Measurements from ENCODE around the gene CHD8. TPM values are rescaled to one million over a fixed set of nuclear protein-coding genes. Genes with fewer than 3 reads are reported as not detected.
"Not testable (repeated sequence)": the region's sequence is repeated elsewhere in the genome, so short reads cannot be mapped to it uniquely, and the experiment has no call there.

The CHD8 gene
- total and polyA plus RNA-seq, 5 donors from 2014 or later = 15.3 to 142 (median 24.2) TPM

DNA sequence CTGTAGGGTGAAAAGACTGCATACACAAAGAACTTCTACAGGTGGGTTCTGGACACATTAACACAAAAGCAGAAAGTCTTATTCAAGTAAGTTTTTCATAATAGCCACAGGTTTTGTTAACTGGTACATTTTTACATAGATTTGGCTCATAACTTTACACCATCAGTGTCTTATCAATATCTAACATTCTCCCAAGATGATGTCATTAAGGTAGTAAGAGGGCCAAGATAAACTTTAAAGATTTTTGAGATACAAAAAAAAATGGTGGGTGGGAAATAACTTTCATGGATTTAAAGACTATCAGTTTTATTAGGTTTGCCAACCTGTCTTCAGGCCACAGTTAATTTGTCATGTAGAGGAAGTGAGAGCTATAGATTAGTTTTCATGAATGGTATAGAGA, 73.8 kb downstream of the CHD8 start:
- peak overlapping the region; percentile 88 for H3K4me3 ChIP-seq (ENCODE audit: low read depth, low read length)
- Mint-ChIP-seq H3K36me3 (peaks cover 7% of the 10 kb centered on the region), H3K9me3 (no peaks in the 10 kb centered on the region), H3K27ac (peak overlapping the region; percentile 24 to 99 (median 47)), H3K4me1 (peaks cover 25 to 69% (median 39%) of the 10 kb centered on the region in 4 donors), H3K4me3 (peak overlapping the region; percentile 58 to 99 (median 94)), H3K27me3 (no peaks in the 10 kb centered on the region)
- no peak overlapping the region for H3K27ac ChIP-seq (ENCODE audit: insufficient read depth, low read length, poor library complexity, severe bottlenecking)
- H3K27me3 ChIP-seq (ENCODE audit: control insufficient read depth, insufficient read depth, low read length) = no peaks in the 10 kb centered on the region
- no peaks in the 10 kb centered on the region for H3K36me3 ChIP-seq (ENCODE audit: control insufficient read depth, insufficient read depth, low read length)
- no peak for ATAC-seq (ENCODE audit: low read depth in 2 of 2)
- no peak for DNase-seq
- H3K9me3 ChIP-seq (ENCODE audit: control insufficient read depth in 2 of 2, low read length in 2 of 2) = no peaks in the 10 kb centered on the region
- peaks cover 46% of the 10 kb centered on the region for H3K4me1 ChIP-seq (ENCODE audit: control insufficient read depth, insufficient read depth, low read length, poor library complexity, severe bottlenecking)

DNA sequence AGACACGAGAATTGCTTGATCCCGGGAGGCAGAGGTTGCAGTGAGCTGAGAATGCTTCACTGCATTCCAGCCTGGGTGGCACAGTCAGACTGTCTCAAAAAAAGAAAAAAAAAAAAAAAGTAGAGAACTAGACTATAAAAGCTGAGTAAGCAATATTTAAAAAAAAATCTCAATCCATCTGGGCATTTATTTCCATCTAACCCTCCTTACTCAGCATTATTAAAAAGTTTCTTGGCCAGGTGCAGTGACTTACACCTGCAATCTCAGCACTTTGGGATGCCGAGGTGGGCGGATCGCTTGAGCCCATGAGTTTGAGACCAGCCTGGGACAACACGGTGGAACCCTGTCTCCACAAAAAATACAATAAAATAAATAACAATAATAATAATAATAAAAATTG, 76.6 kb downstream of the CHD8 start:
- H3K36me3 ChIP-seq (ENCODE audit: control insufficient read depth, insufficient read depth, low read length) = peaks cover 7% of the 10 kb centered on the region
- H3K4me3 ChIP-seq (ENCODE audit: low read depth, low read length) = no peak overlapping the region
- no peak overlapping the region for H3K27ac Mint-ChIP-seq
- peak overlapping the region in 1 of 4 donors; percentile 47 for H3K4me3 Mint-ChIP-seq
- peaks cover 40% of the 10 kb centered on the region for H3K4me1 ChIP-seq (ENCODE audit: control insufficient read depth, insufficient read depth, low read length, poor library complexity, severe bottlenecking)
- no peaks in the 10 kb centered on the region for H3K9me3 Mint-ChIP-seq
- no peak overlapping the region for H3K27ac ChIP-seq (ENCODE audit: insufficient read depth, low read length, poor library complexity, severe bottlenecking)
- H3K9me3 ChIP-seq (ENCODE audit: control insufficient read depth in 2 of 2, low read length in 2 of 2) = no peaks in the 10 kb centered on the region
- no peaks in the 10 kb centered on the region for H3K27me3 Mint-ChIP-seq
- H3K4me1 Mint-ChIP-seq = peaks cover 22 to 66% (median 38%) of the 10 kb centered on the region in 4 donors
- DNase-seq = no peak
- ATAC-seq (ENCODE audit: low read depth in 2 of 2) = no peak
- H3K27me3 ChIP-seq (ENCODE audit: control insufficient read depth, insufficient read depth, low read length) = no peaks in the 10 kb centered on the region
- H3K36me3 Mint-ChIP-seq = peaks cover 3% of the 10 kb centered on the region

DNA sequence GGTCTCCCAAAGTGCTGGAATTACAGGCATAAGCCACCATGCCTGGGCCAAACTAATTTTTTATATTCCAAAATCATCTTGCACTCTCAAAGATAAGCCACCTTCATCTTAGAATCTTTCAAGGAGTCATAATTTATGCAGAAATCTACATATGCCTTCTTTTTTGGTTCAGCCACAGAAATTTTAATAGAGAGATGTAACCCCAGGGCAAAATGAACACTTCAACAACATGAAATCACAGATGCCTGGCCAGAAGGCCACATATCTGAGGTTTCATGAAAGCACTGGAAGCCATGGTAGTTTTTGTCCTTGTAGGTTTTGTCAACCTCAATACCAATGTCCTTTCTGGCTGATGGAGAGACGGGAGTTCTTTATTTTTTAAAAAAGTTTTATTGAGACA, 81.9 kb downstream of the CHD8 start:
- H3K4me3 ChIP-seq (ENCODE audit: low read depth, low read length) = no peak overlapping the region
- Mint-ChIP-seq H3K36me3 (peaks cover 18% of the 10 kb centered on the region), H3K4me1 (peaks cover 10 to 26% (median 19%) of the 10 kb centered on the region in 4 donors), H3K27ac (no peak overlapping the region), H3K4me3 (no peak overlapping the region), H3K27me3 (no peaks in the 10 kb centered on the region), H3K9me3 (no peaks in the 10 kb centered on the region)
- H3K9me3 ChIP-seq (ENCODE audit: control insufficient read depth in 2 of 2, low read length in 2 of 2) = no peaks in the 10 kb centered on the region
- no peak overlapping the region for H3K27ac ChIP-seq (ENCODE audit: insufficient read depth, low read length, poor library complexity, severe bottlenecking)
- DNase-seq = no peak
- no peak for ATAC-seq (ENCODE audit: low read depth in 2 of 2)
- no peaks in the 10 kb centered on the region for H3K27me3 ChIP-seq (ENCODE audit: control insufficient read depth, insufficient read depth, low read length)
- H3K4me1 ChIP-seq (ENCODE audit: control insufficient read depth, insufficient read depth, low read length, poor library complexity, severe bottlenecking) = peaks cover 4% of the 10 kb centered on the region
- H3K36me3 ChIP-seq (ENCODE audit: control insufficient read depth, insufficient read depth, low read length) = peaks cover 44% of the 10 kb centered on the region

DNA sequence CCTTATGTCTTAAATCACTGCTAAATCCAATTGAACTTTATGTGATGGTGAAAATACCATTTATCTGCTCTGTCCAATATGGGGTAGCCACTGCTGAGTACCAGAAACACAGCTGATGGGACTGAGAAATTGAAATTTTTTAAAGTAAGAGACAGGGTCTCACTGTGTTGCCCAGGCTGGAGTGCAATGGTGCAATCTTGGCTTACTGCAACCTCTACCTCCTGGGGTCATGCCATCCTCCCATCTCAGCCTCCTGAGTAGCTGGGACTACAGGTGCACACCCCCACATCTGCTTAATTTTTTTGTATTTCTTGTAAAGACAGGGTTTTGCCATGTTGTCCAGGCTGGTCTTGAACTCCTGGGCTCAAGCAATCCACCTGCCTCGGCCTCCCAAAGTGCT, 83.1 kb downstream of the CHD8 start:
- not testable (repeated sequence) for H3K9me3 ChIP-seq (ENCODE audit: control insufficient read depth in 2 of 2, low read length in 2 of 2); H3K27me3 Mint-ChIP-seq; H3K4me3 ChIP-seq (ENCODE audit: low read depth, low read length); H3K4me1 ChIP-seq (ENCODE audit: control insufficient read depth, insufficient read depth, low read length, poor library complexity, severe bottlenecking); H3K27ac ChIP-seq (ENCODE audit: insufficient read depth, low read length, poor library complexity, severe bottlenecking); H3K27me3 ChIP-seq (ENCODE audit: control insufficient read depth, insufficient read depth, low read length); DNase-seq; H3K4me3 Mint-ChIP-seq; H3K27ac Mint-ChIP-seq; H3K9me3 Mint-ChIP-seq; ATAC-seq (ENCODE audit: low read depth in 2 of 2)
- Mint-ChIP-seq H3K36me3 (peaks cover 28% of the 10 kb centered on the region), H3K4me1 (peaks cover 5 to 19% (median 11%) of the 10 kb centered on the region in 4 donors)
- peaks cover 56% of the 10 kb centered on the region for H3K36me3 ChIP-seq (ENCODE audit: control insufficient read depth, insufficient read depth, low read length)

DNA sequence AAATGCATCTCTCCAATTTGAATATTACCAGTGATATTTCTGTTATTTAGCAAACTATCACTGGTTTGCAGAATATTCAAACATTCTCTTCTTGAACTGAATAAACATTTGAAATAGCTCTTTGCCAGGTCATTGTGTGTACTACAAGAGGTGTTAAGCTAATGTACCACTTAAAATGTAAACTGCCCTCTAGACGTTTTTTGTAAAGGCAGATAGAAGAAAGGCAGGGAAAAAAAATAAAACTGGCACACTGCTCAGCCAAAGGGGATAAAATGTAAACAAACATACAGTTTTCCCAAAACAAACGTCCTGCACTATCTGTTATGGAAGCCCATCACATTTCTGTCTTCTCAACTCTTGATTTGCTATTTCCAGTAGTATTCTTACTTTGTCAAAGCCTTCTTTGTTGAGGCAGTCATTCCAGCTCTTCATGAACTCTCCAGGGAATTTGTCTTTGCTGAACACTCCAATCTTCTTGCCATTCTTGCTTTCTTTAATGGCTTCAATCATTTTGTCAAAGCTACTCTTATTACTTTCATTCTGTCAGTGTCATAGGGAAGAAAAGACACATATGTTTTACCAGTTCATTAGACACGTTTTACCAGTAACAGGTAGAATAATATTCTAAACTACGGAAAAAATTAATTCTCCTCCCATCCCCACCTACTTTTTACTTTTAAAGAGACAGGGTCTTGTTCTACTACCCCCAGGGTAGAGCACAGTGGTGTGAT, 85.8 kb downstream of the CHD8 start:
- Mint-ChIP-seq H3K36me3 (peaks cover 40% of the 10 kb centered on the region), H3K27me3 (no peaks in the 10 kb centered on the region), H3K27ac (no peak overlapping the region), H3K4me3 (no peak overlapping the region), H3K4me1 (peaks cover 0 to 12% (median 5%) of the 10 kb centered on the region in 4 donors), H3K9me3 (no peaks in the 10 kb centered on the region)
- Histone ChIP-seq H3K4me3 (ENCODE audit: low read depth, low read length) (no peak overlapping the region), H3K36me3 (ENCODE audit: control insufficient read depth, insufficient read depth, low read length) (peaks cover 77% of the 10 kb centered on the region), H3K27ac (ENCODE audit: insufficient read depth, low read length, poor library complexity, severe bottlenecking) (no peak overlapping the region), H3K9me3 (ENCODE audit: control insufficient read depth in 2 of 2, low read length in 2 of 2) (no peaks in the 10 kb centered on the region), H3K4me1 (ENCODE audit: control insufficient read depth, insufficient read depth, low read length, poor library complexity, severe bottlenecking) (no peaks in the 10 kb centered on the region), H3K27me3 (ENCODE audit: control insufficient read depth, insufficient read depth, low read length) (no peaks in the 10 kb centered on the region)
- DNase-seq = no peak
- no peak for ATAC-seq (ENCODE audit: low read depth in 2 of 2)

DNA sequence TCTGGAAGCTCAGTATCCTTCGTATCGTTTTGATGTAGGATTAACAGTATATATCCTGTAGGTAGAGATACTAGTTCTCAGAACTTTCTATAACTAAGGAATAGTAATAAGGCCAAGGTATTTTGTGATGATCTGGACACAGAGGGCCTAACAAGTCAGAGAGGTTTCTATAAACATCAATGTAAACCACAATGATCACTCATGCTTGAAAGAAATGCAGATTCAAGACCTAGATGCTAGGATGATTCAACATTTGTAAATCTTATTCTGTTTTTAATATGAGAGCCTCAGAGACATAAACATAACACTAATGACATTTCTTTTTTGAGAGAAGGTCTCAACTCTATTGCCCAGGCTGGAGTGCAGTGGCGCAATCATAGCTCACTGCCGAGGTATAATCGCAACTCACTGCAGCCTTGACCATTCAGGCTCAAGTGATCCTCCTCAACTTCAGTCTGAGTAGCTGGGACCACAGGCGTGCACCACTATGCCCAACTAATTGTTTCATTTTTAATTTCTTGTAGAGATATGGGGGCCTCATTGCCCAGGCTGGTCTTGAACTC, 88.3 kb downstream of the CHD8 start:
- no peaks in the 10 kb centered on the region for H3K27me3 Mint-ChIP-seq
- H3K36me3 Mint-ChIP-seq = peaks cover 58% of the 10 kb centered on the region
- Histone ChIP-seq H3K36me3 (ENCODE audit: control insufficient read depth, insufficient read depth, low read length) (peaks cover 95% of the 10 kb centered on the region), H3K9me3 (ENCODE audit: control insufficient read depth in 2 of 2, low read length in 2 of 2) (no peaks in the 10 kb centered on the region), H3K4me1 (ENCODE audit: control insufficient read depth, insufficient read depth, low read length, poor library complexity, severe bottlenecking) (no peaks in the 10 kb centered on the region), H3K27ac (ENCODE audit: insufficient read depth, low read length, poor library complexity, severe bottlenecking) (no peak overlapping the region), H3K27me3 (ENCODE audit: control insufficient read depth, insufficient read depth, low read length) (no peaks in the 10 kb centered on the region), H3K4me3 (ENCODE audit: low read depth, low read length) (no peak overlapping the region)
- H3K4me3 Mint-ChIP-seq = no peak overlapping the region
- H3K4me1 Mint-ChIP-seq = peaks cover 0 to 7% (median 5%) of the 10 kb centered on the region in 4 donors
- ATAC-seq (ENCODE audit: low read depth in 2 of 2) (no peak), DNase-seq (no peak)
- H3K27ac Mint-ChIP-seq = peak overlapping the region in 1 of 3 donors; percentile 29
- no peaks in the 10 kb centered on the region for H3K9me3 Mint-ChIP-seq

DNA sequence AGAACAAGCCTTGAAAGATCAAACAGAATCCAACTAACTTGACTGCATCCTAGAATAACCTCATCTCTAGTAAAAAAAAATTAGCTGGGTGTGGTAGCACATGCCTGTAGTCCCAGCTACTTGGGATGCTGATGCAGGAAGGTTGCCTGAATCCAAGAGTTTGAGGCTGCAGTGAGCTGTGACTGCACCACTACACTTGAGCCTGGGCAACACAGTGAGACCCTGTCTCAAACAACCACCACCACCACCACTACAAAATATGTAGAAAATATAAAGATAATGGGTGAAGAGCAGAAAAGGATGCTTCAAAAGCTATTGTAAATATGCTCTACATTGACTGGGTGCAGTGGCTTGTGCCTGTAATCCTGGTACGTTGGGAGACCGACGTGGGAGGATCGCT, 99.4 kb downstream of the CHD8 start:
- no peak for DNase-seq
- Mint-ChIP-seq H3K27ac (no peak overlapping the region), H3K27me3 (no peaks in the 10 kb centered on the region), H3K36me3 (peaks cover 73% of the 10 kb centered on the region), H3K4me3 (no peak overlapping the region), H3K9me3 (no peaks in the 10 kb centered on the region), H3K4me1 (peaks cover 0 to 2% (median 0%) of the 10 kb centered on the region in 4 donors)
- no peak for ATAC-seq (ENCODE audit: low read depth in 2 of 2)
- H3K36me3 ChIP-seq (ENCODE audit: control insufficient read depth, insufficient read depth, low read length) = peaks cover 93% of the 10 kb centered on the region
- no peak overlapping the region for H3K4me3 ChIP-seq (ENCODE audit: low read depth, low read length)
- no peaks in the 10 kb centered on the region for H3K27me3 ChIP-seq (ENCODE audit: control insufficient read depth, insufficient read depth, low read length)
- no peaks in the 10 kb centered on the region for H3K4me1 ChIP-seq (ENCODE audit: control insufficient read depth, insufficient read depth, low read length, poor library complexity, severe bottlenecking)
- H3K27ac ChIP-seq (ENCODE audit: insufficient read depth, low read length, poor library complexity, severe bottlenecking) = no peak overlapping the region
- H3K9me3 ChIP-seq (ENCODE audit: control insufficient read depth in 2 of 2, low read length in 2 of 2) = no peaks in the 10 kb centered on the region

DNA sequence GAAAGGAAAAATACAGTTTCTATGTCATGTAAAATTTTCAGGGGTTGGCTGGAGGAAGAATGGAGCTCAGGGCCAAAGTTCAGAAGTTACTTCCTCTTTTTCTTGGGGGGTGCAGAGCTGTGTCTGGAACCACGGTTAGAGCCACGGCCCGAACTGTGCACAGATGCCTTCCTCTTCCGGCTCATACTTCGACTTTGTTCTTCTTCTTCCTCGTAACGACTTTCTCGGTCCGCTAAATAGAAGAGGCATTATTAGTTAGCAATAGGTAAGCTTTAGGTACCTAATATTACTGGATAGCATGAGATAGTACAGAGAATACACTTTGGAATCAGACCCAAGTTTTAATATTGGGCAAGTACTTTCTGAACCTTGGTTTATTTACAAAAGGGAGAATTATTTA, 103.3 kb downstream of the CHD8 start:
- no peak overlapping the region for H3K4me3 ChIP-seq (ENCODE audit: low read depth, low read length)
- Mint-ChIP-seq H3K4me1 (peaks cover 0 to 2% (median 0%) of the 10 kb centered on the region in 4 donors), H3K4me3 (peak overlapping the region in 1 of 4 donors; percentile 59), H3K27ac (peak overlapping the region; percentile 22 to 71 (median 43)), H3K36me3 (peaks cover 55% of the 10 kb centered on the region), H3K27me3 (no peaks in the 10 kb centered on the region), H3K9me3 (no peaks in the 10 kb centered on the region)
- H3K27me3 ChIP-seq (ENCODE audit: control insufficient read depth, insufficient read depth, low read length) = no peaks in the 10 kb centered on the region
- ATAC-seq (ENCODE audit: low read depth in 2 of 2) = no peak
- no peak overlapping the region for H3K27ac ChIP-seq (ENCODE audit: insufficient read depth, low read length, poor library complexity, severe bottlenecking)
- no peaks in the 10 kb centered on the region for H3K9me3 ChIP-seq (ENCODE audit: control insufficient read depth in 2 of 2, low read length in 2 of 2)
- peaks cover 59% of the 10 kb centered on the region for H3K36me3 ChIP-seq (ENCODE audit: control insufficient read depth, insufficient read depth, low read length)
- H3K4me1 ChIP-seq (ENCODE audit: control insufficient read depth, insufficient read depth, low read length, poor library complexity, severe bottlenecking) = no peaks in the 10 kb centered on the region
- DNase-seq = no peak

Data from CD4-positive, CD25-positive, alpha-beta regulatory T cell (primary cell).